A549 (cell line): ENCODE results near the gene PRKD3. TPM values are rescaled to one million over a fixed set of nuclear protein-coding genes. Genes with fewer than 3 reads are reported as not detected.

ENCODE experiments used
- ATAC-seq, 2 experiments: fragments of 200-7000 bp in 1 of 2; fragments of >200 bp in 1 of 2; cut with Nextera tagmentation in 1 of 2; cut with Tn5 transposase in 1 of 2; 3 replicates each; pipeline versions ENCODE4 v1.8.0 to v1.9.1; 2018 to 2020; ENCODE audit warnings: mild to moderate bottlenecking in 1 of 2, moderate library complexity in 1 of 2
- CTCF ChIA-PET: fragments of 300-600 bp; sonication (Branson Sonifier 250); formaldehyde crosslinking; extraction: SDS; loops from one replicate; lab custom pipeline; 2021; ENCODE audit warnings: antibody characterized with exemption, inconsistent platforms; lab: Yijun Ruan, JAX
- POLR2A ChIA-PET: fragments of 350-600 bp; formaldehyde crosslinking; extraction: SDS; loops from one replicate; lab custom pipeline; 2021; ENCODE audit warnings: antibody characterized with exemption, inconsistent platforms; lab: Yijun Ruan, JAX
- DNase-seq, 2 experiments: peaks; one replicate each; pipeline versions ENCODE4 v3.0.0 to v3.0.0-alpha.2; 2011 to 2016; ENCODE audit warnings: low read depth in 1 of 2, low spot score in 1 of 2
- FAIRE-seq: peaks from 2 replicates; lab custom pipeline; 2011; peaks lifted over from hg19 to GRCh38; lab: Jason Lieb, UNC
- H3K27ac ChIP-seq, 2 experiments: fragments of >200 bp; sonication (Bioruptor Twin); formaldehyde crosslinking; 3 replicates each; pipeline ENCODE4 v1.5.1; 2016 to 2017
- H3K4me1 ChIP-seq: fragments of >200 bp; sonication (Bioruptor Twin); formaldehyde crosslinking; 3 replicates; pipeline ENCODE4 v1.6.1; 2016
- H3K4me2 ChIP-seq: fragments of >200 bp; sonication (Bioruptor Twin); formaldehyde crosslinking; 3 replicates; pipeline ENCODE4 v1.6.1; 2016
- H3K4me3 ChIP-seq: fragments of >200 bp; sonication (Bioruptor Twin); formaldehyde crosslinking; 3 replicates; pipeline ENCODE4 v1.5.1; 2016
- H3K9me3 ChIP-seq: fragments of >200 bp; sonication (Bioruptor Twin); formaldehyde crosslinking; 3 replicates; pipeline ENCODE4 v1.6.1; 2016
- EHF ChIP-seq: fragments of 250-450 bp; sonication (Bioruptor Pico); IDR thresholded peaks from 2 replicates; pipeline ENCODE4 v1.5.0; 2020; ENCODE audit warnings: mild to moderate bottlenecking
- EHMT2 ChIP-seq: fragments of 200-600 bp; sonication (generic); IDR thresholded peaks from 2 replicates; pipeline ENCODE4 v1.6.1; 2016; ENCODE audit warnings: antibody characterized with exemption, low read depth, mild to moderate bottlenecking, moderate library complexity
- FOXS1 ChIP-seq: fragments of 250-450 bp; sonication (Bioruptor Pico); IDR thresholded peaks from 2 replicates; pipeline ENCODE4 v1.5.0; 2020; ENCODE audit warnings: mild to moderate bottlenecking, moderate library complexity
- GATA3 ChIP-seq: IDR thresholded peaks from 2 replicates; pipeline ENCODE4 v1.6.1; 2012; ENCODE audit warnings: borderline replicate concordance
- HDAC2 ChIP-seq: fragments of 200-600 bp; sonication (generic); IDR thresholded peaks from 2 replicates; pipeline ENCODE4 v1.6.1; 2016
- HEYL ChIP-seq: fragments of 250-450 bp; sonication (Bioruptor Pico); IDR thresholded peaks from 2 replicates; pipeline ENCODE4 v1.8.0; 2021; ENCODE audit warnings: mild to moderate bottlenecking, moderate library complexity
- JUN ChIP-seq, 2 experiments: fragments of >200 bp; sonication (Bioruptor Twin); formaldehyde crosslinking; IDR thresholded peaks; 2 replicates in 1 of 2; 3 replicates in 1 of 2; pipeline ENCODE4 v1.6.1; 2016 to 2017
- JUNB ChIP-seq: fragments of >200 bp; sonication (Bioruptor Twin); formaldehyde crosslinking; IDR thresholded peaks from 2 replicates; pipeline ENCODE4 v1.6.1; 2016
- KDM5A ChIP-seq: fragments of 200-600 bp; sonication (generic); IDR thresholded peaks from 2 replicates; pipeline ENCODE4 v1.6.1; 2016; ENCODE audit warnings: antibody characterized with exemption, mild to moderate bottlenecking
- NPAS2 ChIP-seq: fragments of 250-450 bp; sonication (Bioruptor Pico); IDR thresholded peaks from 2 replicates; pipeline ENCODE4 v1.8.0; 2022; ENCODE audit warnings: mild to moderate bottlenecking, moderate library complexity, borderline replicate concordance
- PBX3 ChIP-seq: IDR thresholded peaks from 2 replicates; pipeline ENCODE4 v1.6.1; 2012
- POLR2AphosphoS2 ChIP-seq: conservative IDR thresholded peaks from 2 replicates; pipeline ENCODE4 v1.6.1; 2012; ENCODE audit warnings: low read length, improper control_type of control experiment, inconsistent platforms
- RCOR1 ChIP-seq: fragments of 150-350 bp; IDR thresholded peaks from 2 replicates; pipeline ENCODE4 v1.6.1; 2014; ENCODE audit warnings: antibody characterized with exemption, low read length, low read depth
- SREBF2 ChIP-seq: fragments of 450-650 bp; IDR thresholded peaks from 2 replicates; pipeline ENCODE4 v1.6.1; 2014; ENCODE audit warnings: mild to moderate bottlenecking, moderate library complexity
- TP53 ChIP-seq: fragments of 250-450 bp; sonication (Bioruptor Pico); IDR thresholded peaks from 2 replicates; pipeline ENCODE4 v1.5.0; 2021; ENCODE audit warnings: mild to moderate bottlenecking, moderate library complexity
- ZC3H11A ChIP-seq: fragments of 450-650 bp; IDR thresholded peaks from 2 replicates; pipeline ENCODE4 v1.6.1; 2014; ENCODE audit warnings: antibody characterized with exemption, mild to moderate bottlenecking
- ZFP36 ChIP-seq: fragments of 450-650 bp; IDR thresholded peaks from 2 replicates; pipeline ENCODE4 v1.6.1; 2014; ENCODE audit warnings: borderline replicate concordance; ENCODE audit not compliant: partially characterized antibody
- ZNF302 ChIP-seq: fragments of 250-450 bp; sonication (Bioruptor Pico); IDR thresholded peaks from 2 replicates; pipeline ENCODE4 v1.9.0; 2021; ENCODE audit warnings: inconsistent platforms, mild to moderate bottlenecking, moderate library complexity
- WGBS: methylation state at CpG from one replicate; pipeline ENCODE4 v1.1.6; 2017; ENCODE audit errors: missing lambda C conversion rate; 5-methylcytosine and 5-hydroxymethylcytosine counted together
- polyA plus RNA-seq, 4 experiments: library from polyadenylated mRNA; depleted of rRNA in 3 of 4; stranded (reverse); fragments of >200 nt; fragmentation: RNase III in 1 of 4; extraction: RNeasy Plus Mini Kit Qiagen cat#74134 plus additional on column Dnase treatment in 1 of 4; gene quantifications; 2 replicates in 3 of 4; 3 replicates in 1 of 4; pipeline ENCODE4 v1.2.3, GENCODE V29; 2011 to 2017
- TF ChIP-seq, protein P1 (sequence below): fragments of 200-600 bp; sonication (generic); IDR thresholded peaks from 2 replicates; pipeline ENCODE4 v1.6.1; 2016; ENCODE audit warnings: antibody characterized with exemption, mild to moderate bottlenecking, moderate library complexity

The PRKD3 gene
- polyA plus RNA-seq, 2 of the 4 experiments (the other 2 are of a cell fraction), result 18.2 to 28.9 TPM

DNA sequence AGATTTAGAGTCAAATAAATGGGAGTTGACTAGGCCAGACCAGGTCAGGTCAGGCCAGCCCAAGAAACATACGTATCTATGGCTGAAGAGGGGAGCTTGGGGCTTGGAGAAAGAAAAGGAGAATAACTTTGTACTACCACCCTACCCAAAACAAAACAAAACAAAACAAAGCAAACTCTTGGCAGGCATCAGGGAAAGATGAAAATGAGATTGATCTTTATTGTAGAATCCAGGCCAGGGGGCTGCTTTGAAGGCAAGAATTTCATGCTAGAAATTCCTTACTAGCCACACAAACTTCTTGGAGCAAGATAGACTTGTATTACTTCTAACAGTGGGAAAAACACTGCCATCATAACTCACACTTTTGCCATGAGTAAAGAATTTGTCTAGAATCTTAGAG lies 46.0 kb upstream of the PRKD3 start (continued):
- no peak for TF ChIP-seq HDAC2
- TF ChIP-seq HEYL, result no peak
- no peak for TF ChIP-seq NPAS2
- TF ChIP-seq JUNB, result no peak
- TF ChIP-seq GATA3, result no peak

- ChIA-PET POLR2A (no interaction called here), CTCF (interaction anchor here (0.8 to 1.7 kb wide), 3 partner anchors 12 to 510 kb away, joined by 3 to 10 read pairs (median 8); no protein-coding TSS in a partner anchor)
- ATAC-seq (no peak), FAIRE-seq (no peak), DNase-seq (no peak)
- Histone ChIP-seq H3K4me3 (no peak overlapping the region), H3K4me1 (no peaks in the 10 kb centered on the region), H3K9me3 (no peaks in the 10 kb centered on the region), H3K4me2 (no peak overlapping the region), H3K27ac (no peak overlapping the region)
- WGBS, result 81% methylated on average over 2 of the region's 2 CpGs
- no peak for TF ChIP-seq POLR2AphosphoS2
- TF ChIP-seq JUNB, result no peak
- no peak for TF ChIP-seq ZNF302 (CRISPR knock-in tag)
Measured at GRCh38 chr2:37367984-37368383, 43.4 kb upstream of the PRKD3 start.

GRCh38 chr2:37367310-37367709 lies 42.7 kb upstream of the PRKD3 start:
- ChIA-PET POLR2A (no interaction called here), CTCF (interaction anchor here (0.5 to 1.7 kb wide), 5 partner anchors 12 to 510 kb away, joined by 3 to 10 read pairs (median 3); no protein-coding TSS in a partner anchor)
- 85% methylated on average over 7 of the region's 7 CpGs for WGBS
- DNase-seq (no peak), ATAC-seq (no peak), FAIRE-seq (no peak)
- TF ChIP-seq, protein P1, sequence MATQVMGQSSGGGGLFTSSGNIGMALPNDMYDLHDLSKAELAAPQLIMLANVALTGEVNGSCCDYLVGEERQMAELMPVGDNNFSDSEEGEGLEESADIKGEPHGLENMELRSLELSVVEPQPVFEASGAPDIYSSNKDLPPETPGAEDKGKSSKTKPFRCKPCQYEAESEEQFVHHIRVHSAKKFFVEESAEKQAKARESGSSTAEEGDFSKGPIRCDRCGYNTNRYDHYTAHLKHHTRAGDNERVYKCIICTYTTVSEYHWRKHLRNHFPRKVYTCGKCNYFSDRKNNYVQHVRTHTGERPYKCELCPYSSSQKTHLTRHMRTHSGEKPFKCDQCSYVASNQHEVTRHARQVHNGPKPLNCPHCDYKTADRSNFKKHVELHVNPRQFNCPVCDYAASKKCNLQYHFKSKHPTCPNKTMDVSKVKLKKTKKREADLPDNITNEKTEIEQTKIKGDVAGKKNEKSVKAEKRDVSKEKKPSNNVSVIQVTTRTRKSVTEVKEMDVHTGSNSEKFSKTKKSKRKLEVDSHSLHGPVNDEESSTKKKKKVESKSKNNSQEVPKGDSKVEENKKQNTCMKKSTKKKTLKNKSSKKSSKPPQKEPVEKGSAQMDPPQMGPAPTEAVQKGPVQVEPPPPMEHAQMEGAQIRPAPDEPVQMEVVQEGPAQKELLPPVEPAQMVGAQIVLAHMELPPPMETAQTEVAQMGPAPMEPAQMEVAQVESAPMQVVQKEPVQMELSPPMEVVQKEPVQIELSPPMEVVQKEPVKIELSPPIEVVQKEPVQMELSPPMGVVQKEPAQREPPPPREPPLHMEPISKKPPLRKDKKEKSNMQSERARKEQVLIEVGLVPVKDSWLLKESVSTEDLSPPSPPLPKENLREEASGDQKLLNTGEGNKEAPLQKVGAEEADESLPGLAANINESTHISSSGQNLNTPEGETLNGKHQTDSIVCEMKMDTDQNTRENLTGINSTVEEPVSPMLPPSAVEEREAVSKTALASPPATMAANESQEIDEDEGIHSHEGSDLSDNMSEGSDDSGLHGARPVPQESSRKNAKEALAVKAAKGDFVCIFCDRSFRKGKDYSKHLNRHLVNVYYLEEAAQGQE, result no peak
- TF ChIP-seq EHF (CRISPR knock-in tag) (no peak), TP53 (CRISPR knock-in tag) (no peak), NPAS2 (no peak), EHMT2 (no peak), RCOR1 (no peak), PBX3 (no peak), KDM5A (no peak), SREBF2 (no peak), ZC3H11A (no peak), JUN (IDR thresholded peaks at IDR 0.05) (no peak), ZNF302 (CRISPR knock-in tag) (no peak), JUNB (no peak)
- Histone ChIP-seq H3K9me3 (no peaks in the 10 kb centered on the region), H3K4me2 (no peak overlapping the region), H3K4me1 (no peaks in the 10 kb centered on the region), H3K4me3 (no peak overlapping the region), H3K27ac (no peak overlapping the region)

DNA sequence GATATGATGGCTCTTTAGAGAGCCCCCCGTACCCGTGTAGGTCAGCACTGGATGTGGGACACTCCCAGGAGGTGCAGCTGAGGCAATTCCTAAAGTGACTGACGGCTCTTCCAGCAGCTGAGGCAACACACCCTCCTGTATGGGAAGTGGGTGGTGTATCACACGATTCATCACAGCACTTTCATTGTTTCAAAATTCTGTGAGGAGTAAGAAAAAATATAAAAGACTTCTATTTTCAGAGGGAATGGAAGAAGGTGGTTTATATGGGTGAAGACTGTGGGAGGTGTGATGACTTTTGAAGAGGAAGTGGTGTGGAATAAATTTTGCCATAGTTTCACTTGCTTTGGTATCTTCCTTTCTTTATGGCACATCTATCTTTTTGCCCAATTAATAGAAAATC lies 42.1 kb upstream of the PRKD3 start:
- CTCF ChIA-PET, result interaction anchor here (0.5 to 1.7 kb wide), 4 partner anchors 17 to 202 kb away, joined by 3 to 10 read pairs (median 3); no protein-coding TSS in a partner anchor
- no peak for DNase-seq
- FAIRE-seq, result no peak
- no peaks in the 10 kb centered on the region for H3K9me3 ChIP-seq
- H3K27ac ChIP-seq, result no peak overlapping the region
- WGBS, result 52% methylated on average over 4 of the region's 4 CpGs
- TF ChIP-seq FOXS1 (no peak), ZFP36 (no peak)
- no peak overlapping the region for H3K4me2 ChIP-seq
- H3K4me1 ChIP-seq, result no peaks in the 10 kb centered on the region
- no peak for ATAC-seq
- no peak overlapping the region for H3K4me3 ChIP-seq
- POLR2A ChIA-PET, result no interaction called here
